K562 (cell line): Measurements from ENCODE around the gene PHLDB3. TPM values are rescaled to one million over a fixed set of nuclear protein-coding genes. Genes with fewer than 3 reads are reported as not detected.
A peak's percentile ranks its signal among the peaks of the same experiment; 100 is the strongest.

ENCODE experiments used
- DEAF1 ChIP-seq: fragments of 450-650 bp; formaldehyde crosslinking; IDR thresholded peaks from 2 replicates; pipeline ENCODE4 v1.4.0; 2020; ENCODE audit warnings: mild to moderate bottlenecking, moderate library complexity
- E4F1 ChIP-seq: fragments of 250-450 bp; sonication (Bioruptor Pico); IDR thresholded peaks from 2 replicates; pipeline ENCODE4 v1.5.0; 2021; ENCODE audit warnings: mild to moderate bottlenecking, borderline replicate concordance
- ESRRA ChIP-seq: fragments of 450-650 bp; IDR thresholded peaks from 2 replicates; pipeline ENCODE4 v1.6.1; 2014; ENCODE audit warnings: low read depth, mild to moderate bottlenecking, moderate library complexity, borderline replicate concordance
- MYNN ChIP-seq, 2 experiments: sonication (generic); formaldehyde crosslinking in 1 of 2; IDR thresholded peaks; 2 replicates each; pipeline versions ENCODE4 v1.5.0 to v1.6.1; 2016 to 2020; ENCODE audit warnings: antibody characterized with exemption in 1 of 2, missing genetic modification reagents in 1 of 2
- POLR2H ChIP-seq: IDR thresholded peaks from 2 replicates; pipeline ENCODE4 v1.6.1; 2016; ENCODE audit warnings: missing genetic modification characterization, low read depth, mild to moderate bottlenecking, control low read depth, missing compliant biosample characterization, moderate library complexity
- PRDM10 ChIP-seq: fragments of 450-650 bp; IDR thresholded peaks from 2 replicates; pipeline ENCODE4 v1.6.1; 2018; ENCODE audit not compliant: partially characterized antibody
- RBM14 ChIP-seq: fragments of 200-400 bp; formaldehyde crosslinking; IDR thresholded peaks from 2 replicates; pipeline ENCODE4 v1.6.1; 2018; ENCODE audit warnings: low read depth, mild to moderate bottlenecking, low read length, moderate library complexity, borderline replicate concordance; ENCODE audit not compliant: insufficient read depth
- SMAD4 ChIP-seq: fragments of 250-450 bp; sonication (Bioruptor Pico); conservative IDR thresholded peaks from 2 replicates; pipeline ENCODE4 v1.8.0; 2021; ENCODE audit warnings: inconsistent platforms, mild to moderate bottlenecking, moderate library complexity
- TAF9B ChIP-seq: fragments of 450-650 bp; IDR thresholded peaks from 2 replicates; pipeline ENCODE4 v1.6.1; 2018; ENCODE audit warnings: mild to moderate bottlenecking; ENCODE audit not compliant: partially characterized antibody
- TEAD1 ChIP-seq, 2 experiments: fragments of 450-650 bp in 1 of 2; sonication (generic) in 1 of 2; formaldehyde crosslinking; IDR thresholded peaks; 2 replicates each; pipeline versions ENCODE4 v1.4.0 to v1.8.0; 2020 to 2022; ENCODE audit warnings: mild to moderate bottlenecking in 2 of 2, missing genetic modification reagents in 1 of 2
- ZFP91 ChIP-seq: sonication (generic); formaldehyde crosslinking; IDR thresholded peaks from 2 replicates; pipeline ENCODE4 v1.8.0; 2022; ENCODE audit warnings: mild to moderate bottlenecking, missing genetic modification reagents
- ZNF395 ChIP-seq: fragments of 200-800 bp; sonication (Bioruptor generic); IDR thresholded peaks from 2 replicates; pipeline ENCODE4 v1.6.1; 2017; ENCODE audit warnings: missing genetic modification characterization, missing compliant biosample characterization
- ZNF511 ChIP-seq: sonication (generic); formaldehyde crosslinking; IDR thresholded peaks from 2 replicates; pipeline ENCODE4 v1.8.0; 2022; ENCODE audit warnings: mild to moderate bottlenecking, missing genetic modification reagents
- ZNF696 ChIP-seq: fragments of 250-450 bp; sonication (Bioruptor Pico); conservative IDR thresholded peaks from 2 replicates; pipeline ENCODE4 v1.4.0; 2020; ENCODE audit warnings: mild to moderate bottlenecking, moderate library complexity
- polyA plus RNA-seq, 8 experiments: library from polyadenylated mRNA; depleted of rRNA in 4 of 8; stranded (reverse) in 5 of 8; unstranded in 3 of 8; fragments of >200 nt; fragmentation: Nextera tagmentation in 2 of 8; fragmentation: Illumina TruSeq in 1 of 8; extraction: Ambion mirVana in 2 of 8; extraction: Trizol in 1 of 8; gene quantifications; 2 replicates each; pipeline versions ENCODE4 v1.2.1 to v1.2.3, GENCODE V29; 2011 to 2014; ENCODE audit warnings: inconsistent platforms in 1 of 8, missing spikeins in 1 of 8
- total RNA-seq, 7 experiments: library from RNA; depleted of rRNA in 6 of 7; stranded (reverse); fragments of >200 nt in 6 of 7; fragmentation: Illumina TruSeq in 2 of 7; extraction: Trizol in 2 of 7; gene quantifications; 2 replicates each; pipeline versions ENCODE4 v1.2.1 to v1.2.3, GENCODE V29; 2011 to 2021; ENCODE audit warnings: low replicate concordance in 1 of 7

PHLDB3 gene
- total and polyA plus RNA-seq, 9 of the 15 experiments (the other 6 are each of a cell fraction or from before 2014, with no cell fraction given) = 0.04 to 23.5 (median 3.9) TPM

GRCh38 chr19:43474986-43475705 lies 29.4 kb downstream of the PHLDB3 start (continued):
- TF ChIP-seq TEAD1 (CRISPR knock-in tag; IDR thresholded peaks at IDR 0.05) = peak in 1 of 2 experiments; percentile 62; a peak in 1 of 4 replicates
- no peak for TF ChIP-seq ESRRA
- TF ChIP-seq POLR2H (tag) = 0 out of 2 replicates have a peak, but pooled peaks have one; percentile 36
- TF ChIP-seq SMAD4 (CRISPR knock-in tag) = no peak
- TF ChIP-seq PRDM10 = no peak
- TF ChIP-seq DEAF1 (CRISPR knock-in tag) = no peak
- TF ChIP-seq ZNF511 (CRISPR knock-in tag) = no peak
- no peak for TF ChIP-seq E4F1 (CRISPR knock-in tag)
- no peak for TF ChIP-seq TAF9B
- TF ChIP-seq ZNF395 (CRISPR knock-in tag) = no peak
- no peak for TF ChIP-seq ZNF696 (CRISPR knock-in tag)
- no peak for TF ChIP-seq ZFP91
- no peak for TF ChIP-seq RBM14
- no peak for TF ChIP-seq MYNN (IDR thresholded peaks at IDR 0.05)
- no peak for TF ChIP-seq MYNN (CRISPR knock-in tag; IDR thresholded peaks at IDR 0.05)
